Esophagus squamous epithelium (tissue), 5 donors: ENCODE results near the gene HBZ. TPM values are rescaled to one million over a fixed set of nuclear protein-coding genes. Genes with fewer than 3 reads are reported as not detected.

Experiments
- DNase-seq: peaks from one replicate; lab custom pipeline; 2025; lab: John Stamatoyannopoulos, UW
- H3K27ac ChIP-seq, 4 donors: fragments of 200-600 bp; sonication (generic); one replicate each; pipeline ENCODE4 v1.5.1; 2016 to 2019; ENCODE audit warnings: mild to moderate bottlenecking in 1 of 4
- H3K27me3 ChIP-seq, 4 donors: fragments of 200-600 bp; sonication (generic); 1 replicate in 3 of 4; 2 replicates in 1 of 4; pipeline versions ENCODE4 v1.5.1 to v1.6.0; 2017 to 2021; ENCODE audit warnings: antibody characterized with exemption in 1 of 4
- H3K36me3 ChIP-seq, 3 donors: fragments of 200-600 bp; sonication (generic); one replicate each; pipeline ENCODE4 v1.5.1; 2016 to 2019
- H3K4me1 ChIP-seq, 3 donors: fragments of 200-600 bp; sonication (generic); one replicate each; pipeline ENCODE4 v1.5.1; 2017 to 2019
- H3K4me3 ChIP-seq, 4 donors: fragments of 200-600 bp; sonication (generic); 1 replicate in 3 of 4; 2 replicates in 1 of 4; pipeline ENCODE4 v1.5.1; 2016 to 2019; ENCODE audit warnings: mild to moderate bottlenecking in 2 of 4, moderate library complexity in 1 of 4
- H3K9me3 ChIP-seq, 3 donors: fragments of 200-600 bp; sonication (generic); one replicate each; pipeline ENCODE4 v1.5.1; 2016 to 2019
- POLR2A ChIP-seq, 4 donors: fragments of 450-650 bp; IDR thresholded peaks; one replicate each; pipeline ENCODE4 v1.6.1; 2017; ENCODE audit warnings: antibody characterized with exemption in 4 of 4, mild to moderate bottlenecking in 4 of 4, moderate library complexity in 3 of 4
- WGBS, 2 donors: methylation state at CpG; one replicate each; pipeline ENCODE4 v1.1.5; 2018; 5-methylcytosine and 5-hydroxymethylcytosine counted together
- intact Hi-C: fragments of 100-400 bp; cut with DNase I; formaldehyde crosslinking; loops from one replicate; pipeline ENCODE4 v1.15.0; 2022
- total RNA-seq, 4 donors: library from RNA; depleted of rRNA; stranded (reverse); fragments of >200 nt; gene quantifications; one replicate each; pipeline ENCODE4 v1.1.0, GENCODE V29; 2016
- TF ChIP-seq, protein P1 (sequence below), 6 experiments: fragments of 450-650 bp in 4 of 6; fragments of 200-600 bp in 2 of 6; sonication (generic) in 2 of 6; IDR thresholded peaks; one replicate each; pipeline ENCODE4 v1.5.1; 2016 to 2019; ENCODE audit warnings: antibody characterized with exemption in 6 of 6, mild to moderate bottlenecking in 4 of 6, moderate library complexity in 4 of 6
- donor health status: DM: yes; HTN: yes; CAD: no.

HBZ gene
- total RNA-seq, 4 donors from 2014 or later, result not detected

DNA sequence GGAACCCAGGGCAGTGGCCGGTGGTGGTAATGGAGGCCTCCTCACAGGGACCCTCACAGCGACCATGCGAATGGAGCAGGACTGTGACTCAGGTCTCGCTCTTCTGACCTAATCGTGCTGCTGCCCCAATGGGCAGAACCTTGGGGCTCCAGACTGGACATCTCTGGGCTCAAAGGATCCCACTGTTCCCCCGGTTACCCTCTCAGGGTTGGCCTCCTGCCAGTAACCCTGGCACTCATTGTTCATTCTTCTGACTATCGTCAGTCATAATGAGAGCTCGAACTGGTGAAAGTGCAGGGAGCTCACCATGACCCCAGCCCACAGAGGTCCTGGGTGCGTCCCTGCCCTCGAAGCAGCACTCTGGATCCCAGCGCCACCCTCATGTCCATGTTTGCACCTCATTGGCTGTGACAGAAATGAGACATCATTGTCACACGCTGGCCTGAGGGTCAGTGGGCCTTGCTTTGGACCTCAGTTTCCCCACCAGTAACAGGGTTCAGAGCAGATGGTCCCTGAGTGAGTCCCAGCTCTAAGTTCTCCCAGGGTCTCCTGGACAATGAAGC lies 10.0 kb upstream of the HBZ start:
- Histone ChIP-seq H3K9me3 (no peaks in the 10 kb centered on the region), H3K4me1 (peaks cover 0 to 12% (median 2%) of the 10 kb centered on the region in 3 donors), H3K27me3 (peaks cover 0 to 3% (median 0%) of the 10 kb centered on the region in 4 donors), H3K4me3 (no peak overlapping the region), H3K27ac (no peak overlapping the region), H3K36me3 (no peaks in the 10 kb centered on the region)
- DNase-seq, result no peak
- intact Hi-C loops, result no loop called here
- TF ChIP-seq POLR2A (IDR thresholded peaks at IDR 0.05), result no peak
- TF ChIP-seq, protein P1, sequence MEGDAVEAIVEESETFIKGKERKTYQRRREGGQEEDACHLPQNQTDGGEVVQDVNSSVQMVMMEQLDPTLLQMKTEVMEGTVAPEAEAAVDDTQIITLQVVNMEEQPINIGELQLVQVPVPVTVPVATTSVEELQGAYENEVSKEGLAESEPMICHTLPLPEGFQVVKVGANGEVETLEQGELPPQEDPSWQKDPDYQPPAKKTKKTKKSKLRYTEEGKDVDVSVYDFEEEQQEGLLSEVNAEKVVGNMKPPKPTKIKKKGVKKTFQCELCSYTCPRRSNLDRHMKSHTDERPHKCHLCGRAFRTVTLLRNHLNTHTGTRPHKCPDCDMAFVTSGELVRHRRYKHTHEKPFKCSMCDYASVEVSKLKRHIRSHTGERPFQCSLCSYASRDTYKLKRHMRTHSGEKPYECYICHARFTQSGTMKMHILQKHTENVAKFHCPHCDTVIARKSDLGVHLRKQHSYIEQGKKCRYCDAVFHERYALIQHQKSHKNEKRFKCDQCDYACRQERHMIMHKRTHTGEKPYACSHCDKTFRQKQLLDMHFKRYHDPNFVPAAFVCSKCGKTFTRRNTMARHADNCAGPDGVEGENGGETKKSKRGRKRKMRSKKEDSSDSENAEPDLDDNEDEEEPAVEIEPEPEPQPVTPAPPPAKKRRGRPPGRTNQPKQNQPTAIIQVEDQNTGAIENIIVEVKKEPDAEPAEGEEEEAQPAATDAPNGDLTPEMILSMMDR (IDR thresholded peaks at IDR 0.05), result no peak
- WGBS, 2 donors, result 61 to 67% methylated on average over 5 to 7 of the region's 12 CpGs

DNA sequence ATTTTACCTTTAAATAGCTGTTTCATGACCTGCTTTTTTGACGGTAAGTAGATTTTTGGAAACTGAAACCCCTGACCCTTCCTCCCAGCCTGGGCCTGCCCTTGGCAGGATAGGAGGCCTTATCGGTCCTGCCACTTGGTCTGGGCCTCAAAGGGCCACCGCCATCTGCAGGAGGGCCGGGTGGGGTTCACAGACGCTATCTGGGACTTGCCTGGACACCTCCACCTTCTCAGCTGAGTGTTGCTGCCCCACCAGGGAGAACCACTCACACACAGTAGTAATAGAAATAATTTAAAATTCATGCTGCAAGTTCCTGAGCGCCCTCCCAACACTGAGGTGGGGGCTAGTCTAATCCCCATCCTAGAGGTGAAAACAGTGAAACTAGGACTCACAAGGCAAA lies 9.4 kb upstream of the HBZ start:
- Histone ChIP-seq H3K4me1 (peaks cover 0 to 7% (median 0%) of the 10 kb centered on the region in 3 donors), H3K36me3 (no peaks in the 10 kb centered on the region), H3K27me3 (peaks cover 0 to 3% (median 0%) of the 10 kb centered on the region in 4 donors), H3K4me3 (no peak overlapping the region), H3K27ac (no peak overlapping the region), H3K9me3 (no peaks in the 10 kb centered on the region)
- intact Hi-C loops, result no loop called here
- no peak for DNase-seq
- WGBS, 2 donors, result 56 to 77% methylated on average over 5 of the region's 6 CpGs
- TF ChIP-seq, protein P1 (IDR thresholded peaks at IDR 0.05), result no peak
- TF ChIP-seq POLR2A (IDR thresholded peaks at IDR 0.05), result no peak

GRCh38 chr16:143456-143855 lies 9.0 kb upstream of the HBZ start:
- WGBS, 2 donors, result 60 to 69% methylated on average over 1 to 2 of the region's 6 CpGs
- H3K27ac ChIP-seq, result no peak overlapping the region
- H3K27me3 ChIP-seq, result peaks cover 0 to 3% (median 0%) of the 10 kb centered on the region in 4 donors
- no peak for DNase-seq
- H3K9me3 ChIP-seq, result no peaks in the 10 kb centered on the region
- intact Hi-C loops, result no loop called here
- TF ChIP-seq, protein P1 (IDR thresholded peaks at IDR 0.05), result no peak
- no peak for TF ChIP-seq POLR2A (IDR thresholded peaks at IDR 0.05)
- H3K36me3 ChIP-seq, result no peaks in the 10 kb centered on the region
- H3K4me1 ChIP-seq, result peaks cover 0 to 7% (median 0%) of the 10 kb centered on the region in 3 donors
- no peak overlapping the region for H3K4me3 ChIP-seq

DNA sequence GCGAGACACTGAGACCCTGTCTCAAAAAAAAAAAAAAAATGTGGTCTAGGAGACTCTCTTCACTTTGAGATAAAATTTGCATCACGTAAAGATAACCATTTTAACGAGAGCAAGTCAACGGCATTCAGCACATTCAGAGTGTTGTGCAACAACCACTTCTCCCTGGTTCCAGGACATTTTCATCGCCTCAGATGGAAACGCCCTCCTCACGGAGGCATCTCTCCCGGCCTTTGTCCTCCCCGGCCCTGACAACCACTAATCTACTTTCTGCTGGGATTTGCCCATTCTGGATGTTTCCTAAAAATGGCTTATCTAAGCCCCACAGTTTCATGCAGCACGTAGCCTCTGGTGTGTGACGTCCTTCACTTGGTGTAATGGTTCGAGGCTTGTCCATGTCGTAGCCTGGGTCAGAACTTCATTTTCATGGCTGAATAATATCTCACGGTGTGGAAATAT lies 7.6 kb upstream of the HBZ start:
- Histone ChIP-seq H3K27ac (no peak overlapping the region), H3K9me3 (no peaks in the 10 kb centered on the region), H3K36me3 (no peaks in the 10 kb centered on the region), H3K27me3 (peaks cover 0 to 8% (median 0%) of the 10 kb centered on the region in 4 donors), H3K4me3 (no peak overlapping the region), H3K4me1 (no peaks in the 10 kb centered on the region)
- intact Hi-C loops, result no loop called here
- no peak for TF ChIP-seq POLR2A (IDR thresholded peaks at IDR 0.05)
- TF ChIP-seq, protein P1 (IDR thresholded peaks at IDR 0.05), result no peak
- 87 to 90% methylated on average over 14 of the region's 14 CpGs for WGBS, 2 donors
- no peak for DNase-seq

- intact Hi-C loops, result no loop called here
- WGBS, 2 donors, result 83 to 96% methylated on average over 2 of the region's 2 CpGs
- TF ChIP-seq, protein P1 (IDR thresholded peaks at IDR 0.05), result no peak
- TF ChIP-seq POLR2A (IDR thresholded peaks at IDR 0.05), result no peak
Measured at GRCh38 chr16:146646-147045, 5.8 kb upstream of the HBZ start.

More at GRCh38 chr16:146646-147045, 5.8 kb upstream of the HBZ start:
- no peak for DNase-seq
- H3K27ac ChIP-seq, result no peak overlapping the region
- H3K27me3 ChIP-seq, result peaks cover 0 to 19% (median 0%) of the 10 kb centered on the region in 4 donors
- no peaks in the 10 kb centered on the region for H3K36me3 ChIP-seq
- no peaks in the 10 kb centered on the region for H3K9me3 ChIP-seq
- no peak overlapping the region for H3K4me3 ChIP-seq
- H3K4me1 ChIP-seq, result no peaks in the 10 kb centered on the region
